Motor neuron (in vitro differentiated cells): ENCODE measurements around the gene ADAM12. TPM values are rescaled to one million over a fixed set of nuclear protein-coding genes. Genes with fewer than 3 reads are reported as not detected.

Experiments
- ATAC-seq, 8 experiments: fragments of 200-7000 bp; cut with Tn5 transposase; replicated peaks in 6 of 8; 2 replicates each; pipeline ENCODE4 v1.8.0; 2021; ENCODE audit warnings: mild to moderate bottlenecking in 8 of 8, moderate library complexity in 8 of 8
- H3K27ac ChIP-seq, 2 donors: fragments of 250-450 bp; sonication (Bioruptor Pico); 2 replicates each; pipeline ENCODE4 v1.9.0; 2021; ENCODE audit warnings: antibody characterized with exemption in 2 of 2, mild to moderate bottlenecking in 2 of 2, moderate library complexity in 1 of 2
- H3K4me1 ChIP-seq, 2 donors: fragments of 250-450 bp; sonication (Bioruptor Pico); replicated peaks in 1 of 2; 2 replicates each; pipeline ENCODE4 v1.6.1; 2021; ENCODE audit warnings: antibody characterized with exemption in 2 of 2, mild to moderate bottlenecking in 2 of 2, moderate library complexity in 1 of 2
- H3K4me3 ChIP-seq, 5 donors: fragments of 250-450 bp; sonication (Bioruptor Pico); 2 replicates each; pipeline ENCODE4 v1.9.0; 2021; ENCODE audit warnings: antibody characterized with exemption in 5 of 5, mild to moderate bottlenecking in 5 of 5, moderate library complexity in 4 of 5
- WGBS, 10 experiments: fragments of 450-650 bp; shearing (Covaris generic); methylation state at CpG; one replicate each; pipeline ENCODE4 v1.0.0; 2022; 5-methylcytosine and 5-hydroxymethylcytosine counted together
- in situ Hi-C, 9 experiments: fragments of 400-800 bp; cut with MboI; loops; one replicate each; pipeline ENCODE4 v1.15.0; 2021; ENCODE audit warnings: low sequenced_read_pairs in 9 of 9, low pct_unique_long_range_greater_than_20kb in 2 of 9; ENCODE audit not compliant: unreplicated experiment in 9 of 9
- total RNA-seq, 8 experiments: library from RNA; unstranded; fragments of 300-600 nt; gene quantifications; 2 replicates each; pipeline versions ENCODE4 v1.2.3 to v1.2.4, GENCODE V29; 2022

Gene ADAM12
- total RNA-seq, 8 experiments from 2014 or later = 0.63 to 62.9 (median 5.5) TPM

GRCh38 chr10:126126023-126126422 lies 262.3 kb downstream of the ADAM12 start:
- 70 to 100% (median 94%) methylated on average over 1 to 3 of the region's 5 CpGs; no CpG with 5 or more reads in 2 of the 10 experiments for WGBS, 10 experiments
- Histone ChIP-seq H3K27ac (no peak overlapping the region), H3K4me1 (peaks cover 31 to 41% of the 10 kb centered on the region in 2 donors), H3K4me3 (no peak overlapping the region)
- in situ Hi-C loops = loop anchor here in 1 of 9 experiments (25.0 kb wide), 1 partner anchor 261 kb away; the partner anchor contains the start of gene ADAM12
- no peak for ATAC-seq

- Histone ChIP-seq H3K4me3 (no peak overlapping the region), H3K4me1 (peaks cover 19 to 28% of the 10 kb centered on the region in 2 donors), H3K27ac (peak overlapping the region in 1 of 2 donors; percentile 21)
- 45 to 94% (median 83%) methylated on average over 3 to 8 of the region's 9 CpGs; no CpG with 5 or more reads in 1 of the 10 experiments for WGBS, 10 experiments
- ATAC-seq = peak in 5 of 8 experiments; percentile 90 to 97 (median 96)
- in situ Hi-C loops = loop anchor here in 1 of 9 experiments (25.0 kb wide), 1 partner anchor 262 kb away; the partner anchor contains the start of gene ADAM12
Observed at GRCh38 chr10:126124668-126125349, 263.5 kb downstream of the ADAM12 start.

- WGBS, 10 experiments = 39 to 93% (median 69%) methylated on average over 2 to 7 of the region's 7 CpGs
- Histone ChIP-seq H3K27ac (no peak overlapping the region), H3K4me3 (no peak overlapping the region), H3K4me1 (peaks cover 18 to 27% of the 10 kb centered on the region in 2 donors)
- no peak for ATAC-seq
- in situ Hi-C loops = no loop called here
Observed at GRCh38 chr10:126124046-126124445, 264.2 kb downstream of the ADAM12 start.

GRCh38 chr10:126123466-126123865 lies 264.8 kb downstream of the ADAM12 start:
- no peak overlapping the region for H3K4me3 ChIP-seq
- in situ Hi-C loops = no loop called here
- WGBS, 10 experiments = 25 to 94% (median 74%) methylated on average over 2 to 7 of the region's 10 CpGs; no CpG with 5 or more reads in 1 of the 10 experiments

GRCh38 chr10:126122881-126123280 lies 265.4 kb downstream of the ADAM12 start:
- no peak overlapping the region for H3K27ac ChIP-seq
- WGBS, 10 experiments = 14 to 100% (median 50%) methylated on average over 1 of the region's 1 CpG
- in situ Hi-C loops = no loop called here

More at GRCh38 chr10:126123466-126123865, 264.8 kb downstream of the ADAM12 start:
- H3K4me1 ChIP-seq = peaks cover 18 to 27% of the 10 kb centered on the region in 2 donors
- ATAC-seq = no peak
- H3K27ac ChIP-seq = no peak overlapping the region

GRCh38 chr10:126119599-126119998 lies 268.7 kb downstream of the ADAM12 start:
- no peak overlapping the region for H3K4me3 ChIP-seq
- in situ Hi-C loops = no loop called here
- WGBS, 10 experiments = 60 to 100% (median 74%) methylated on average over 1 to 3 of the region's 3 CpGs; no CpG with 5 or more reads in 2 of the 10 experiments
- peaks cover 28 to 36% of the 10 kb centered on the region in 2 donors for H3K4me1 ChIP-seq
- peak in 2 of 8 experiments; percentile 43 to 68 for ATAC-seq
- no peak overlapping the region for H3K27ac ChIP-seq

More at GRCh38 chr10:126122881-126123280, 265.4 kb downstream of the ADAM12 start:
- ATAC-seq = no peak
- Histone ChIP-seq H3K4me1 (peaks cover 18 to 27% of the 10 kb centered on the region in 2 donors), H3K4me3 (no peak overlapping the region)

- Histone ChIP-seq H3K4me1 (peaks cover 21 to 28% of the 10 kb centered on the region in 2 donors), H3K4me3 (no peak overlapping the region), H3K27ac (no peak overlapping the region)
- in situ Hi-C loops = no loop called here
- 68 to 90% (median 85%) methylated on average over 1 to 4 of the region's 4 CpGs; no CpG with 5 or more reads in 1 of the 10 experiments for WGBS, 10 experiments
- ATAC-seq = no peak
Observed at GRCh38 chr10:126118476-126118875, 269.8 kb downstream of the ADAM12 start.

- H3K4me3 ChIP-seq = no peak overlapping the region
- H3K27ac ChIP-seq = no peak overlapping the region
- in situ Hi-C loops = no loop called here
- ATAC-seq = no peak
- peaks cover 17 to 23% of the 10 kb centered on the region in 2 donors for H3K4me1 ChIP-seq
- WGBS, 10 experiments = 13 to 100% (median 80%) methylated on average over 1 to 2 of the region's 3 CpGs; no CpG with 5 or more reads in 3 of the 10 experiments
Observed at GRCh38 chr10:126117196-126117595, 271.1 kb downstream of the ADAM12 start.

GRCh38 chr10:126115886-126116285 lies 272.4 kb downstream of the ADAM12 start:
- H3K4me3 ChIP-seq = no peak overlapping the region
- in situ Hi-C loops = no loop called here
- ATAC-seq = no peak
- 11 to 90% (median 50%) methylated on average over 1 to 6 of the region's 6 CpGs for WGBS, 10 experiments
- H3K4me1 ChIP-seq = peaks cover 17 to 23% of the 10 kb centered on the region in 2 donors
- H3K27ac ChIP-seq = no peak overlapping the region

- Histone ChIP-seq H3K27ac (no peak overlapping the region), H3K4me3 (no peak overlapping the region), H3K4me1 (peaks cover 21 to 23% of the 10 kb centered on the region in 2 donors)
- peak in 5 of 8 experiments; percentile 24 to 60 (median 48) for ATAC-seq
- 20 to 79% (median 67%) methylated on average over 1 to 8 of the region's 8 CpGs; no CpG with 5 or more reads in 1 of the 10 experiments for WGBS, 10 experiments
- in situ Hi-C loops = no loop called here
Observed at GRCh38 chr10:126114884-126115555, 273.3 kb downstream of the ADAM12 start.

- WGBS, 10 experiments = 28 to 100% (median 72%) methylated on average over 1 to 6 of the region's 6 CpGs
Observed at GRCh38 chr10:126111516-126111915, 276.8 kb downstream of the ADAM12 start.

GRCh38 chr10:126110489-126111180 lies 277.6 kb downstream of the ADAM12 start:
- Histone ChIP-seq H3K4me1 (peaks cover 11 to 14% of the 10 kb centered on the region in 2 donors), H3K4me3 (no peak overlapping the region), H3K27ac (no peak overlapping the region)
- peak in 1 of 8 experiments; percentile 28 for ATAC-seq
- 2 to 90% (median 65%) methylated on average over 1 to 5 of the region's 5 CpGs for WGBS, 10 experiments
- in situ Hi-C loops = no loop called here

More at GRCh38 chr10:126111516-126111915, 276.8 kb downstream of the ADAM12 start:
- in situ Hi-C loops = no loop called here
- no peak overlapping the region for H3K27ac ChIP-seq
- ATAC-seq = no peak
- no peak overlapping the region for H3K4me3 ChIP-seq
- H3K4me1 ChIP-seq = peaks cover 20 to 23% of the 10 kb centered on the region in 2 donors
